HG03571 (cell line): Measurements from ENCODE around the gene PITPNC1.
"Not testable (repeated sequence)": the region's sequence is repeated elsewhere in the genome, so short reads cannot be mapped to it uniquely, and the experiment has no call there.

Source experiments
- ATAC-seq: cut with Tn5 transposase; IDR thresholded peaks from one replicate; pipeline ENCODE4 v1.9.1; 2021; ENCODE audit not compliant: unreplicated experiment

The PITPNC1 gene

DNA sequence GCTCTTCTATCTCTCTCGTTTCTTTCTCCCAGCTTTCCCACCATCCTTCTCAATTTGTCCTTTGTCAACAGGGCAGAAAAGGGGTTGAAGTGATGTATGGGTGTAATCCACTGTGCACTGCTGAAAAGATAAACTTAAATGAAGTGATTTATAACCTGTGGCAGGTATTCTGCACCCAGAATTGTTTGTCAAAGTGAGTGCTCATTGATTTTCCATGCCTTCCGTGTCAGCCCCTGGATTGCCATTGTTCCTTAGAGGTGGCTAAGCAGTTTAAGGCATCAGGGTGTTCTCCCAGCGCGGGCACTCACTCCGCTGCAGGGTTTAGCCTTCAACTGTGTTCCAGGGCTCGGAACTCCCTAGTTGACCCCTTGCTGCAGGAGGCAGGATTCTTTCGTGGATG is 82.9 kb downstream of the PITPNC1 start:
- ATAC-seq = no peak

DNA sequence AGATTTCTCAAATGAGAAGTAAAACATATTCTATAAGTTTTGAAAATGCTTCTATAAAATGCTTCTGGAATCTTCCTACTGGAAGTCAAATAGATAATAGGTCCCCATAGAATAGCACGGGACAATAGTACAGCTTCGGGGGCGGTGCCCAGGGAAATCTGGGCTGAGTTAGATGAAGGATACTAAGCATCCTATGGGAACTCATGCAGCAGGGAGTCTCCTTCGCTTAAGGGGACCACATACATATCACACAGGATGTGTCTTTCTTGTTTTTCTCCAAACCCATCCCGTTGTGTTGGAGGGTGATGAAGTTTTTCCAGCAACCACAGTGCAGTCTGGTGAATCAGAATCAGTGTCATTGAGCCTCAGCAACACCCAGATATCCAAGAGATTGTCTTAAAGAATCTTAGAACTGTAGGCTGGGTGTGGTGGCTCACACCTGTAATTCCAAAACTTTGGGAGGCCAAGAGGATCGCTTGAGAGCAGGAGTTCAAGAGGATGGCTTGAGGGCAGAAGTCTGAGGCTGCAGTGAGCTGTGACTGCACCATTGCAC is 84.2 kb downstream of the PITPNC1 start:
- ATAC-seq = no peak

DNA sequence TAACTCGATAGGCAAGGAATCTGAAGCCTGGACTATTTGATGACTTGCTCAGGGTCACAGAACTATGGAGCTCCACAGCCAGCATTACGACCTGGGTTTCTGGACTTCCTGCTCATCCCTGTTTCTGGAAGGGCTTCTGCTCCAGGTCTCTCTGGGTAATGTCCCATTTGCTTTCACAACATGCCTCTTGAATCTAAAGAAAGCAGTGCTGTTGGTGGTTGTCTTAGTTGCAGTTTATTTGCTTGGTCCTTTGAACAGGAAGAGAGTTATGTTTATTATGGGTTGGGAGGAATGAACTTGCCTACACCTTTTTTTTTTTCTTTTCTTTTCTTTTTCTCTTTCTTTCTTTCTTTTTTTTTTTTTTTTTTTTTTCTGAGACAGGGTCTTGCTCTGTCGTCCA is 84.8 kb downstream of the PITPNC1 start:
- no peak for ATAC-seq

DNA sequence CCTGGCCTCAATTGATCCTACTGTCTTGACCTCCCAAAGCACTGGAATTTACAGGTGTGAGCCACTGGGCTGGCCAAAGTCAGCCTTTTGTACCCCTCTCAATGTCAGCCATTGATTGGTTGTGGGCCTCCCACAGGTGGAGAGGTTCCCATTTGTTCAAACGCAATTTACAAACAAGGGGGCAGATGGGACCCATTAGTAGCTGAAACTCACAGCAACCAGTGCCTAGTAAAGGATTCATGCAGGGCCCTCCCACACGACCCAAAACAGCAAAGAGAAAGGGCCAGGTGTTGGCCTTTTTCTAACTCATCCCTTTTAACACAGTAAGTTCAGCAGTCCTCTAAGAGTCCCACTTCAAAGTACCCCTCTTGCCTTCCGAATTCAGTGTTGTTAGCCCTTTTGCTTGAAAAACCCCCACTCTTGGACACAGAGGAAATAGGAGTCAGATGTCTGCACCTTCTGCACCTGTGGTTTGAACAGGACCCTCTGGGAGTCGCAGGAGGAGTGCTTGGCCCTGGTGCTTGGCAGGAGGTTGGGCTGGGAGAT is 89.2 kb downstream of the PITPNC1 start:
- ATAC-seq = no peak

DNA sequence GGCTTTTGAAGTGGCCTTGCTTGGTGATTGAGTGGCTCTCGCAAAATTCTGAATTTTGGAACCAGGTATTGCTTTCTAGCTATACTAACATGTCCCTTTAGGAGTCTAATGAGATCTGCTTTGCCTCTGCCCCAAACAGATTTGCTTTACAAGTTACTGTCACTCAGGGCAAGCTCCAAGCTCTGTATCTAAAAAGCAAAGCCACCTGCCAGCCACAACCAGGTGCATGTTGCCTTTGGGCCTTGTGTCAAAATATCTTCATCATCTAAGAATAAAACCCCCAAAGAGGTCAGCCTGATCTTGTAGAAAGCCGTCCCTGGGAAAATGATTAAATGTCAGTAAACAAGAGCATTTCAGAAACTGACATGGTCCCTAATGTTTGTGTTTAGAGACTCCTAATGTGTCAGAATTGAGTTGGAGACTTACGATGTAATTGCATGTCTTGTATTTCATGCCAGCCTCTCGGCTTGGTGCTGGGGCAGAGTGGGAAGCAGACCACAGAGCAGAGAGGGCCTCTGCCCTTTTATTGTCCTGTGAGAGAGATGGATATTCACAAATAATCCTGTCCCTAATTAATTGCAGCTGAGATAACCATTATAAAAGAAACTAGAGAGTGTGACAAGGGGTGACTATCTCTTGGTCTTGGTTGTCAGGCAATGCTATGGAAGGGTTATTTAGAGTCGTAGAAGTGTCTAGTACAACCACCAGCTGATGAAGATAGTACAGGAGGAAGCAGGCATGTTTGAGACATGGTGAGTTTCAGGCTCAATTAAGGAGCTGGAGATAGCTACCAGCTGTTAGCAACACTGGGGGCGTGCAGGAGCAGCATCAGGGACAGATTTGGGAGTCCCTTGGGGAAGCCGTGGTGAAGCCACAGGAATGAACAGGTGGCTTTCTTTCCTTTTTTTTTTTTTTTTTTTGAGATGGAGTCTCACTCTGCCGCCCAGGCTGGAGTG is 90.7 kb downstream of the PITPNC1 start:
- no peak for ATAC-seq

DNA sequence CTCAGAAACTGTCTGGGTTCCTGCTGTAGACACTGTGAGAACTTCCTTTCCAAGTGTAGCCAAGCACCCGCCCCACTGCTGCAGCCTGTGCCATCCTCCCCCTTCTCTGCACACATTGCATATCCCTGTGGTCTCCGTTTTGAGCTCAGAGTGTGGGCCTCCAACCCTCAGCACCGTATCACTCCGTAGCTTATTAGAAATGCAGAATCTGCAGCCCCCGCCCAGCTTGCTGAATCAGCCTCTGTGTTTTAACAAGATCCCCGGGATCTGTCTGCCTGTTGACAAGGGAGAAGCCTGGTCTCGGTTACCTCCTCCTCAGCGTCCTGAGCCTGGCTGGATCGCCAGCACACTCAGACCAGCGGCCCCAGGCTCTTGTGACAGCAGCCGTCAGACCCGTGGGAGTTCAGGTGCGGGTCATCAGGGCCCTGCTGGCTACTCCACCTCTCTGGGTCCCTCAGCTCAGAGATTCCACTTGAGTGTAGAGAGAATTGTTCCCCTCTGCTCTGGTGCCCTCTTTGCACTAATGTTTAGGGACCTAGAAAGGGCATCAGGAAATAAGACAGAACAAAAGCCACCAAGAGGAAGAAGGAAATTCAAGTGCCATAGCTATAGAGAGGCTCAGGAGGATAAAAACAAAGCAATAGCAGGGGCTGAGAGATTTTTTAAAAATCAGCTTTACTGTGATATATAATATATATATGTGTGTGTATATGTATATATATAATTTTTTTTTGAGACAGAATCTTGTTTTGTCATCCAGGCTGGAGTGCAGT is 92.3 kb downstream of the PITPNC1 start:
- ATAC-seq = no peak

DNA sequence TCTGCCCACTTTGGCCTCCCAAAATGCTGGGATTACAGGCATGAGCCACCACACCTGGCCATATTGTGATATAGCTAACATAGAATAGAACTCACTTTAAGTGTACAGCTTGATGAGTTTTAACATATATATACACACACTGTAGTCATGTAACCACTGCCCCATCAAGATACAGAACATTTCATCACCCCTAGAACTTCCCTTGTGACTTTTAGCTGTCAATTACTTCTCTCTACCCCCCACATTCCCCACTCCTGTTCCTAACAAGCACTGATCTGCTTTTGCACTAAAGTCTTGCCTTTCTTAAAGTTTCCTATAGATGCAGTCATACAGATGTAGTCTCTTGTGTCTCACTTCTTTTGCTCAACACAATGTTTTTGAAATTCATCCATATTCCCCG is 93.1 kb downstream of the PITPNC1 start:
- ATAC-seq = no peak

DNA sequence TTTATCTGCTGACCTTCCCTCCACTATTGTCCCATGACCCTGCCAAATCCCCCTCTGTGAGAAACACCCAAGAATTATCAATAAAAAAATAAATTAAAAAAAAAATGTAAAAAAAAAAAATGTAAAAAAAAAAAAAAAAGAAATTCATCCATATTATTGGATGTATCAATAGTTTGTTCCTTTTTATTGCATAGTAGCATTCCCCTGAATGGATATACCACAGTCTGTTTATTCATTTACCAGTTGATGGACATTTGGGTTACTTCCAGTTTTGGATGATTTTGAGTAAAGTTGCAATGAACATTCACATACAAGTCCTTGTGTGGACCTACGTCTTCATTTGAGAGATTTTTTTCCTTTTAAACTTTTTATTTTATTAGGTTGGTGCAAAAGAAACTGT is 94.0 kb downstream of the PITPNC1 start:
- ATAC-seq = no peak

DNA sequence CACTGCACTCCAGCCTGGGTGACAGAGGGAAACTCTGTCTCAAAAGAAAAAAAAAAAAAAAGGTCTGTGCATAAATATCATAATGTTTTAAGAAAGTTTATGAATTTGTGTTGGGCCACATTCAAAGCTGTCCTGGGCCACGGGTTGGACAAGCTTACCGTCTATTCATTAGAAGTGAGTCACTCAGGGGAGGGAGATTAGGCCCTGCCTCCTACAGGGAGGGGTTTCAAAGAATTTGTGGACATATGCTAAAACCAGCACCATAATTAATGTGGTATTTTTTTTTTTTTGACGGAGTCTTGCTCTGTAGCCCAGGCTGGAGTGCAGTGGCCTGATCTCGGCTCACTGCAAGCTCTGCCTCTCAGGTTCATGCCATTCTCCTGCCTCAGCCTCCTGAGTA is 95.5 kb downstream of the PITPNC1 start:
- ATAC-seq = not testable (repeated sequence)

DNA sequence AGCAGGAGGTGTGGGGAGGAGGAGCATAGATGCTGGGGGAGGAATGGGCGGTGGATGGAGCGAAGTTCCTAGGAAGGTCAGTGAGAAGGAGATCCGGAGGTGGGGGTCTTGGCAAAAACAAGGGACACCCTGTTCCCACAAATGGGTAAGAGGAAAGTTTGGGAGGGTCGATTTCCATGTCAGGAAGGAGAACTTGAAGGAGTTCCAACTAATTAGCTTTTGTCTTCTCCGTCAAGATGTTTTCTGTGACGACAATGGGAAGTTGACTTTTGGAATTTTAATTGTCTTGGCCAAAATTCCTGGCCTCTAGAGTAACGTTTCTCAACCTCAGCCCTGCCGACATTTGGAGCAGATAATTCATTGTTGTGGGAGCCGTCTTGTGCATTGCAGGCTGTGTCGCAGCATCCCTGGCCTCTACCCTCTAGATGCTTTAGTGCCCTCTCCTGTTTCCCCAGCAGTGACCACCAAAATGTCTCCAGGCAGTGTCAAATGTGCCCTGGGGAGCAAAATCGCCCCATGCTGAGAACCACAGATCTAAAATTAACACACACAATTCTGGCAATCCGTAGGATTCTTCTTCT is 97.1 kb downstream of the PITPNC1 start:
- ATAC-seq = no peak

DNA sequence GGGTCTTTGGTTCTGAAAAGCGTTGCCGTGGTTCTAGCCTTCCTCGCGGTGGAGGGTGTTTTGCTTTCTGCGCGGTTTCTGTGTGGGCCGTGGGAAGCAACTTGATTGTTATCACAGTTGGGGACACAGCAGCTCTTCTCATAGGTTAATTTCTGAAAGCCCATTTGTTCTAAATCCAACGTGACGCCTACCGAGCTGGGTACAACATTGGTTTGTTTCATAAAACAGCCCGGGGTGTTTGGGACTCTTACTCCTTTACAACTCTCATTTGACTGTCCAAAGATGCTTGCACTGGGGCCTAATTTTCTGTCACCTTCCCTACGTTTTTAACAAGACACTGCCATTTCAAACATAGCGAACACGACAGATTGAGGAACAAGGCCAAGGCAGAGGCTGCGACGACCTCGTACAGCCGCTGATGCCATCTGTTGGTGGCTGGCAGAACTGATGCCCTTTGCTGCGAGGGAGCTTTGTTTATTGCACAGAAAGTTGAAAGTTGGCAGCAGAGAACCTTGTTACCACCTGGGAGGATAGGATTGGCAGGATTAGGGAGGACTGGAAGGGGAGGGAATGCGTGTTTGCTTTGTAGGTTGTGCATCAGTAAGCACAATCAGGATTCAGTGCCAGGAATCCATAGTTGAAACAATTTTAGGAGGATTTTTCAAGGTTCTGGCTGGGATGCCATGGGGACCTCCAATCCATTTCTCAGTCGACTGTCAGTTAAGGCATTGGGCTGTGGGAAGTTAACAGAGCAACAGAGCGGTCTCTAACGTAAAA is 98.3 kb downstream of the PITPNC1 start:
- ATAC-seq = no peak

DNA sequence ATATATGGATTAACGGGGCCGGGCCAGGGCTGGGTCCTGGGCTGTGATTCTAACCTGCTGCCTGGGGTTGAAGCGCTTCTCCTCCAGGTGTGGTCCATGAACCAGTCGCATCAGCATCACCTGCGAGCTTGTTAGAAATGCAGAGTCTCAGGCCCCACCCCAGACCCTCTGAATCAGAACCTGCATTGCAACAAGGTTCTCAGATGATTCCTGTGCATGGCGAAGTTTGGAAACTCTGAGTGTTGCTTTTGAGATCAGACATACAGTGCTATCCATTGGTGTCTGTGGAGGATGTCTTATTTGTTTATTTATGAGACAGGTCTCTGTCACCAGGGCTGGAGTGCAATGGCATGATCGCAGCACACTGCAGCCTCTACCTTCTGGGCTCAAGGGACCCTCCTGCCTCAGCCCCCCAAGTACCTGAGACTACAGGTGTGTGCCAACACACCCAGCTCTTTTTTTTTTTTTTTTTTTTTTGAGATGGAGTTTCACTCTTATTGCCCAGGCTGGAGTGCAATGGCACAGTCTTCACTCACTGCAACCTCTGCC is 99.8 kb downstream of the PITPNC1 start:
- no peak for ATAC-seq

DNA sequence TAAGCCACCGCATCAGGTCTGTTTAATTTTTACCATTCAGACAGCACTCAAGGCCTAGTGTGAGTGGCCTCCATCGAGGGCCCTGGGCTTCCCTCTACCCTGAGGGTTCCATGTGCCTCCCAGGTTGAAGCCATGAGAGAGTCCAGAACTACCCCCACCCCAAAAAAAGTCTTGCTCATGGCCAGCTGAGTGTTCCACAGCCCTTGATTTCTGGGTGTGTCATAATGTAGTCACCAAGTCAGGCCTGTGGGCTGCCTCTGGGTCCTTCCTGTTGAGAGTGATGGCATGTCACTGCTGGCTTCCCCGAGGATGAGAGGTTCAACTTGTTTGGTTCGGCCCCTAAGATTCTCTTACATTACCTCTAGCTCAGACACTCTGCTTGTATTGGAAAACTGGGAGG is 100.6 kb downstream of the PITPNC1 start:
- no peak for ATAC-seq

DNA sequence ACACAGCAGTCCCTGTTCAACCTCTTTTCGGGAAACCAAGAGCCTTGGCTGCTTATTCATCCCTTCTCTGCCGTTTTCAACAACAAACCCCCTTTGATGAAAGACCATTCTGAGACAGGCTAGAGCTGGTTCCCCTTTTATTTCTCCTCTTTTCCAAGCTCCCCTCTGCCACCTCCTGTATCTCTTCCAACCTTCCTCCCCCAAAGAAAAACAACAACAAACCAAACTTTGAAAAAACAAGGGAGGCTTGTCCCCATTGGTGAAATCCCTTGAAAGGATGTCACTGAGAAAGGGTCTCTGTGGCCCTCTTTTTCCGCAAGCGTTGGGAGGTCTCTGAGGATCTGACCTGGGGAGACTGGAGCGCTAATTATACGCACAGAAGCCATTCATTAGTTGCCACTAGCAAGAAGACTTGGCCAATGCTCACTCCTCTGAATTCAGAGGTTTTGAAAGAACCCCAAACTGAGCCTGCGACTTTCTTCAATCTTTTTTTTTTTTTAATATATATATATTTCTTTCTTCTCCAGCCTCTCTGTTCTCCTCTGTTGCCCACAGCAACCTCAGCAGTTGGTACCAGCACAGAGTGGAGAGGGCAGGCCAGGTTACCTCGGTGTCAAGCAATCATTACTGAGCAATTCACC is 101.4 kb downstream of the PITPNC1 start:
- ATAC-seq = no peak

DNA sequence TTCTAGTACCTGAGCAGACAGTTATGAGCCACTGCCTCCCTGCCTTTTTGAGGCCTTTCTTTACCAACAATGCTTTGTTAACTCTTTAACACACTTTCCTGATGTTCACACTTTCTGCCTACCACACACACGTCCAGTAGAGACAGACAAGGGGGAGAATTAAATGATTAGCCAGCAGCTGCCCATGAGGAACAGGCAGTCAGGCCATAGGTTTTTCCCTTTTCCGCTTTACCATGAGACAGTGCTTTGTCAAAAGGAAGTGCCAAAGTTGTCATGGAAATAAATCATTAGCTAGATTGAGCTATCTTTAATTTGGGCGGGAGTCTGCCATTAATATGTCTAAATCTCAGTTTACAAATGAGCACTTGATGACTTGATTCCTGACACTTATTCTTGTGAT is 102.1 kb downstream of the PITPNC1 start:
- no peak for ATAC-seq

DNA sequence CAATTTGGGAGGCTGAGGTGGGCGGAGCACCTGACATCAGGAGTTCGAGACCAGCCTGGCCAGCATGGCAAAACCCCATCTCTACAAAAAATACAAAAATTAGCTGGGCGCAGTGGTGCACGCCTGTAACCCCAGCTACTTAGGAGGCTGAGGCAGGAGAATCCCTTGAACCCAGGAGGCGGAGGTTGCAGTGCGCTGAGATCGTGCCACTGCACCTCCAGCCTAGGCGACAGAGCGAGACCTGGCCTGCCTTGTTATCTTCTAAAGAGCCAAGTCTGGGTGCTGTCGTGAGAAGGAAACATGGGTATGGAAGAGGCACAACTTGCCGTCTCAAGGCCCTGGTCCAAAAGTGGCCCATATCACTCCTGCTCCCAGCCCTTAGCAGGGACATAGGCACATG is 103.9 kb downstream of the PITPNC1 start:
- ATAC-seq = not testable (repeated sequence)

DNA sequence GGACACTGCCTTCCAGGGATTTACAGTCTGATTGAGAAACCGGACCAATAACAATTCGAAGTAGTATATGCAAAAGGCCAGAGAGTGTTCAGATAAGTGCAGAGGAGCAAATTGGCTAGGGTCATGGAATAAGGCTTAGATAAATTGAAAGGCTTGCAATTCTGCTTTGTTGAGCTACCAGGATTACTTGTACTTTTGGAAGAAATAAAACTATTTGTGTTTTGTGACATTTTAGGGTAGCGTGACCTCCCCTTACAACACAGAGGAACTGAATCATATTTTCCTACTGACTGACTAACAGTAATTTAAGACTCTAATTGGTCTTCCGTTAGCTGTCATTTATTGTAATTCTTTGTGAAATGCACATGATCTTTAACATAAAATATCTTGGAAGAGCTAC is 104.7 kb downstream of the PITPNC1 start:
- ATAC-seq = no peak

DNA sequence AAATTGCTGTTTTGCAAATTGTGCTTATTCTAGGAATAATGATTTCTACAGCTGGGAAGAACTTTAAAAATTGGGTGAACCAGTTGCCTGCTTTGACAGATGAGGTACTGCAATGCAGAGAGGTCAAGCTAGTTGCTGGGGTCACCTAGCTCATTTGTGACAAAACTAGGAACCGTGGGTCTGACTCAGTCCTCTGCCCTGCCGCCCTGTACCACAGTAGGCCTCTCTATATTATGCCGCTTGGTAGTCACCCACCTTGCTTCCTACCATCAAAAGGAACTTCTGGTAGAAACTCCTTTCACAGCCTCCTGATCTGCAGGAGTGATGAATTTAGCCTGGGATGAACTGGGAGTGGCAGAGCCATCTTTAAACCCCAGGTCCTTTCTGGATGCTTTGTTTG is 105.7 kb downstream of the PITPNC1 start:
- ATAC-seq = no peak

DNA sequence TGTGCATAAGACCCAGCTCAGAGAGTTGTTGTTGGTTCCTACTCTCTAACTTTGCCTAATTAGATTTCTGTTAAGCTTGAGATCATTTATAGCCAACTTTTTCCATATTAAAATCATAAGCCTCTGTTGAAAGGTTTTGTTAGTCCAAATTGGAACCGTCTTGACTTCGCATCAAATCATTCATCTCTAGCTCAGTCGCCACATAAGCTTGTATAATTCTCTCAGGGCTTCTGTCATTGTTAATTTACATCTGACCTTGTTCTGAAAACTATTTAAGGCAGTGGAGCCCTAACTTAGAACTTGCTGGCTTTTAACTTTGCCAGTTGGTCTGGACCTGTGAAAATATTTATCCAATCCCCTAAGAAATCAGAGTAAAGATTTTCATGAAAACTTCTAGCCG is 107.2 kb downstream of the PITPNC1 start:
- ATAC-seq = no peak

DNA sequence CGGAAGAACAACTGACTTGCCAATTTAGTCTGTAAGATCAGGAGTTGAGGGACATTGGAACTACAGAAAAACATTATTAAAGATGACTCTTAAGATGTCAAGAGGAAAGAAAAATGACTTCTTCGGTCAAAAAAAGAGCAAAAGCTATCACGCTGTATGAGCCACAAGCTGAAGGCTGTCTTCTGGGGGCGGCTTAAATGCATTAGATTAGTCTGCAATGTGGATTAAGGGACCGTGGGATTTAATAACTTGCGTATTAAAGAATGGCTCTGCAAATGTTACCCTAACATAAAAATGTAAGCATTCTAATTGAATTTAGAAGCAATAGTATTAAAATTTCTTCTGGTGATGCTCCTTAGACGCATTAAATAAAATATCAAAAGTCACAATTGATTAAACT is 108.6 kb downstream of the PITPNC1 start:
- ATAC-seq = no peak
